HCT116 (cell line): Measurements from ENCODE around the gene POLR2C. TPM values are rescaled to one million over a fixed set of nuclear protein-coding genes. Genes with fewer than 3 reads are reported as not detected.

ENCODE experiments used
- ATAC-seq: fragments of 200-7000 bp; cut with Tn5 transposase; 2 replicates; pipeline ENCODE4 v1.9.1; 2020; ENCODE audit warnings: mild to moderate bottlenecking, moderate library complexity
- BruUV-seq: library from RNA; stranded (reverse); fragments of 400-500 nt; replicated peaks from 2 replicates; lab custom pipeline; 2021; lab: Mats Ljungman, UMichigan
- CTCF ChIA-PET: fragments of 300-600 bp; sonication (Branson Sonifier 250); formaldehyde crosslinking; loops from one replicate; lab custom pipeline; 2021; ENCODE audit warnings: antibody characterized with exemption; lab: Charles Lee
- POLR2A ChIA-PET: fragments of 300-600, 350-600 bp; sonication (Branson Sonifier 250); formaldehyde crosslinking; loops from one replicate; lab custom pipeline; 2021; ENCODE audit warnings: antibody characterized with exemption; lab: Charles Lee
- RAD21 ChIA-PET, 2 experiments: fragments of 300-600 bp; sonication (Branson Sonifier 250); formaldehyde crosslinking; loops; one replicate each; lab custom pipeline; 2023; ENCODE audit warnings: low total read pairs in 2 of 2; ENCODE audit not compliant: uncharacterized antibody in 2 of 2, unreplicated experiment in 2 of 2, low non-redundant PET in 1 of 2; lab: Charles Lee
- DNase-seq: peaks from one replicate; pipeline ENCODE4 v3.0.0-alpha.2; 2010; ENCODE audit warnings: low read depth, low spot score
- H2AFZ ChIP-seq: fragments of 200-600 bp; shearing (Covaris generic), sonication (generic); 2 replicates; pipeline ENCODE4 v1.6.1; 2017; ENCODE audit warnings: low read depth, mixed run types, mixed read lengths, antibody characterized with exemption, low read length; ENCODE audit not compliant: poor library complexity, severe bottlenecking
- H3K27ac ChIP-seq: 2 replicates; pipeline ENCODE4 v1.5.1; 2012; ENCODE audit warnings: low read depth, low read length
- H3K27me3 ChIP-seq: fragments of 200-600 bp; sonication (generic); 2 replicates; pipeline ENCODE4 v1.6.1; 2016; ENCODE audit warnings: mixed run types, low read length, mixed read lengths; ENCODE audit not compliant: insufficient read depth
- H3K36me3 ChIP-seq, 2 experiments: fragments of 200-500 bp in 1 of 2; fragments of 200-600 bp in 1 of 2; sonication (Bioruptor generic) in 1 of 2; sonication (generic) in 1 of 2; 2 replicates each; pipeline versions ENCODE4 v1.5.1 to v1.6.1; 2014 to 2016; ENCODE audit warnings: low read length in 2 of 2, inconsistent platforms in 1 of 2, mixed read lengths in 1 of 2, mixed run types in 1 of 2; ENCODE audit not compliant: insufficient read depth in 2 of 2, control insufficient read depth in 1 of 2
- H3K4me1 ChIP-seq, 2 experiments: fragments of 200-600 bp in 1 of 2; sonication (generic) in 1 of 2; 2 replicates each; pipeline versions ENCODE4 v1.5.1 to v1.6.1; 2012 to 2017; ENCODE audit warnings: low read length in 2 of 2, inconsistent platforms in 1 of 2, mild to moderate bottlenecking in 1 of 2, mixed read lengths in 1 of 2, mixed run types in 1 of 2, moderate library complexity in 1 of 2; ENCODE audit not compliant: insufficient read depth in 2 of 2, control insufficient read depth in 1 of 2
- H3K4me2 ChIP-seq: fragments of 200-600 bp; sonication (generic); 2 replicates; pipeline ENCODE4 v1.6.1; 2017; ENCODE audit warnings: mixed run types, low read length, mixed read lengths
- H3K4me3 ChIP-seq, 2 experiments: fragments of 200-600 bp in 1 of 2; sonication (generic) in 1 of 2; replicated peaks in 1 of 2; 2 replicates each; pipeline ENCODE4 v1.5.1; 2011 to 2016; ENCODE audit warnings: low read length in 2 of 2, control low read depth in 1 of 2, low read depth in 1 of 2, mild to moderate bottlenecking in 1 of 2, mixed read lengths in 1 of 2, mixed run types in 1 of 2
- H3K79me2 ChIP-seq: fragments of 200-600 bp; sonication (generic); 2 replicates; pipeline ENCODE4 v1.6.1; 2017; ENCODE audit warnings: mild to moderate bottlenecking, mixed run types, low read length, moderate library complexity, mixed read lengths; ENCODE audit not compliant: insufficient read depth
- H3K9ac ChIP-seq: fragments of 200-600 bp; sonication (generic); 2 replicates; pipeline ENCODE4 v1.6.1; 2016; ENCODE audit warnings: low read length, mixed read lengths
- H3K9me2 ChIP-seq: fragments of 200-600 bp; sonication (generic), shearing (Covaris generic); 2 replicates; pipeline ENCODE4 v1.6.1; 2017; ENCODE audit warnings: mixed run types, mild to moderate bottlenecking, moderate library complexity; ENCODE audit not compliant: insufficient read depth
- H3K9me3 ChIP-seq, 2 experiments: fragments of 200-500 bp in 1 of 2; fragments of 200-600 bp in 1 of 2; sonication (Bioruptor generic) in 1 of 2; sonication (generic) in 1 of 2; 2 replicates each; pipeline ENCODE4 v1.6.1; 2014 to 2017; ENCODE audit warnings: low read length in 2 of 2, mixed read lengths in 2 of 2, inconsistent platforms in 1 of 2, low read depth in 1 of 2, mild to moderate bottlenecking in 1 of 2, mixed run types in 1 of 2, moderate library complexity in 1 of 2; ENCODE audit not compliant: control insufficient read depth in 1 of 2, insufficient read depth in 1 of 2
- H4K20me1 ChIP-seq: fragments of 200-600 bp; sonication (generic), shearing (Covaris generic); 2 replicates; pipeline ENCODE4 v1.6.1; 2017; ENCODE audit warnings: mixed run types, mild to moderate bottlenecking, moderate library complexity; ENCODE audit not compliant: insufficient read depth
- CBX3 ChIP-seq: IDR thresholded peaks from 2 replicates; pipeline ENCODE4 v1.6.1; 2012; ENCODE audit warnings: low read depth
- ELF1 ChIP-seq: IDR thresholded peaks from 2 replicates; pipeline ENCODE4 v1.6.1; 2012; ENCODE audit warnings: low read depth, borderline replicate concordance
- FOSL1 ChIP-seq: IDR thresholded peaks from 2 replicates; pipeline ENCODE4 v1.6.1; 2012; ENCODE audit warnings: low read depth
- POLR2A ChIP-seq: IDR thresholded peaks from 2 replicates; pipeline ENCODE4 v1.7.0; 2011; ENCODE audit warnings: borderline replicate concordance; ENCODE audit not compliant: insufficient read depth, insufficient read length; ENCODE audit errors: extremely low read depth
- POLR2AphosphoS5 ChIP-seq: IDR thresholded peaks from 2 replicates; pipeline ENCODE4 v1.6.1; 2011; ENCODE audit warnings: mild to moderate bottlenecking, low read depth, low read length, moderate library complexity
- SIN3A ChIP-seq: IDR thresholded peaks from 2 replicates; pipeline ENCODE4 v1.6.1; 2012; ENCODE audit warnings: low read depth
- SRF ChIP-seq: IDR thresholded peaks from 2 replicates; pipeline ENCODE4 v1.6.1; 2012; ENCODE audit warnings: low read depth
- YY1 ChIP-seq: IDR thresholded peaks from 2 replicates; pipeline ENCODE4 v1.6.1; 2011; ENCODE audit warnings: low read length, low read depth, moderate library complexity, mild to moderate bottlenecking; ENCODE audit not compliant: insufficient replicate concordance; ENCODE audit errors: extremely low read depth
- ZFX ChIP-seq: fragments of 450-650 bp; IDR thresholded peaks from 2 replicates; pipeline ENCODE4 v1.6.1; 2017
- ZNF274 ChIP-seq: fragments of 200-500 bp; sonication (Bioruptor generic); IDR thresholded peaks from 2 replicates; pipeline ENCODE4 v1.6.1; 2014; ENCODE audit warnings: mild to moderate bottlenecking, low read depth, low read length, inconsistent platforms
- intact Hi-C: fragments of 100-400 bp; cut with micrococcal nuclease; formaldehyde crosslinking; loops from 2 replicates; pipeline ENCODE4 v1.10.0; 2022
- total RNA-seq: library from RNA; stranded (reverse); gene quantifications from one replicate; pipeline ENCODE4 v1.2.1, GENCODE V29; 2021; ENCODE audit not compliant: unreplicated experiment
- TF ChIP-seq, protein P1 (sequence below): IDR thresholded peaks from 2 replicates; pipeline ENCODE4 v1.6.1; 2011; ENCODE audit warnings: mild to moderate bottlenecking, low read length, moderate library complexity; ENCODE audit not compliant: insufficient replicate concordance; ENCODE audit errors: extremely low read depth
- TF ChIP-seq, protein P2 (sequence below), 3 experiments: fragments of 200-600 bp in 1 of 3; sonication (generic) in 1 of 3; IDR thresholded peaks in 2 of 3; conservative IDR thresholded peaks in 1 of 3; 2 replicates each; pipeline ENCODE4 v1.5.1; 2012 to 2017; ENCODE audit warnings: low read depth in 2 of 3, low read length in 2 of 3, antibody characterized with exemption in 1 of 3, borderline replicate concordance in 1 of 3, control low read depth in 1 of 3, mild to moderate bottlenecking in 1 of 3, mixed read lengths in 1 of 3, mixed run types in 1 of 3, moderate library complexity in 1 of 3; ENCODE audit not compliant: insufficient read depth in 1 of 3
- TF ChIP-seq, protein P3 (sequence below): IDR thresholded peaks from 2 replicates; pipeline ENCODE4 v1.6.1; 2012; ENCODE audit warnings: low read depth
- TF ChIP-seq, protein P4 (sequence below): IDR thresholded peaks from 2 replicates; pipeline ENCODE4 v1.6.1; 2012

The POLR2C gene
- total RNA-seq, 1 experiment from 2014 or later = 74.4 TPM

DNA sequence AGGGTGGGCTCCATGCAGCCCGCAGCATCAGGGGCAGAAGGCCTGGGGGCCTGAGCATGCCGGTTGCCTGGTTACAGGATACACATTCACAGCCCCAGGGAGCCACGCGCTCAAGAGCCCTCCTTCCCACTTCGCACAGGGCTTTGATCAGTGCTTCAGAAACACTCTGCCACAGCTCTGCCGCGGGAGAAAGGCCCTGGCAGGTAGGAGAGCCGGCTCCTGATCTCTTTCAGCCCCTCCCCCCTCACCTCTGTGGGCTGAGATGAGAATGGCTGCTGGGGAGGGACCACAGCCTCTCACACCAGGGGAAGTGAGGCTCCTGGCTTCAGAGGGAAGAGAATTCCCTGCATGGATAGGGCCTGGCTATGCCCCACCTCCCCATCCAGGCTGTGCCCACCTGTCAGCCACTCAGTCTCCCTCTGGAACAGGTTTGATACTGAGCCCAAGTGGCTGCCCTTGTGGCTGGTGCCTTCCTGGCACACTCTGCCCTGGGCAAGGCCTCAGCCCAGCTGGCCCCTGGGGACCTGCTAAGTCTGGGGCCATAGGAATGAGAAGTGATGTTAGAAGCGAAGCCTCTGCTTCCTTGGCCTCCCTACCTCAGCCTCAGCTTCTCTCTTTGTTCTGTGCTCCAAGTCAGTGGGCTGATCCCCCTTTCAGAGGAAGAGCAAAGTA lies 15.2 kb downstream of the POLR2C start:
- DNase-seq = no peak

More for the DNA sequence above, 15.2 kb downstream of the POLR2C start:
- Histone ChIP-seq H3K27ac (0 out of 2 replicates have a peak overlapping the region, but pooled peaks have one; percentile 14), H3K9ac (no peak overlapping the region), H2AFZ (no peak overlapping the region), H3K9me3 (no peaks in the 10 kb centered on the region), H3K9me2 (no peaks in the 10 kb centered on the region), H3K4me2 (no peak overlapping the region), H3K79me2 (no peaks in the 10 kb centered on the region), H3K27me3 (no peaks in the 10 kb centered on the region), H3K36me3 (peaks cover 0 to 6% of the 10 kb centered on the region in 2 experiments; a peak in 1 of 4 replicates), H3K4me1 (peaks cover 19 to 31% of the 10 kb centered on the region in 2 experiments; a peak in 3 of 4 replicates), H3K4me3 (no peak overlapping the region), H4K20me1 (no peaks in the 10 kb centered on the region)
- no TSS peak for BruUV-seq
- no peak for TF ChIP-seq YY1
- TF ChIP-seq POLR2AphosphoS5 = no peak
- TF ChIP-seq SRF = no peak
- no peak for TF ChIP-seq CBX3
- TF ChIP-seq SIN3A = no peak
- TF ChIP-seq, protein P1, sequence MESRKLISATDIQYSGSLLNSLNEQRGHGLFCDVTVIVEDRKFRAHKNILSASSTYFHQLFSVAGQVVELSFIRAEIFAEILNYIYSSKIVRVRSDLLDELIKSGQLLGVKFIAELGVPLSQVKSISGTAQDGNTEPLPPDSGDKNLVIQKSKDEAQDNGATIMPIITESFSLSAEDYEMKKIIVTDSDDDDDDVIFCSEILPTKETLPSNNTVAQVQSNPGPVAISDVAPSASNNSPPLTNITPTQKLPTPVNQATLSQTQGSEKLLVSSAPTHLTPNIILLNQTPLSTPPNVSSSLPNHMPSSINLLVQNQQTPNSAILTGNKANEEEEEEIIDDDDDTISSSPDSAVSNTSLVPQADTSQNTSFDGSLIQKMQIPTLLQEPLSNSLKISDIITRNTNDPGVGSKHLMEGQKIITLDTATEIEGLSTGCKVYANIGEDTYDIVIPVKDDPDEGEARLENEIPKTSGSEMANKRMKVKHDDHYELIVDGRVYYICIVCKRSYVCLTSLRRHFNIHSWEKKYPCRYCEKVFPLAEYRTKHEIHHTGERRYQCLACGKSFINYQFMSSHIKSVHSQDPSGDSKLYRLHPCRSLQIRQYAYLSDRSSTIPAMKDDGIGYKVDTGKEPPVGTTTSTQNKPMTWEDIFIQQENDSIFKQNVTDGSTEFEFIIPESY = no peak
- TF ChIP-seq, protein P2, sequence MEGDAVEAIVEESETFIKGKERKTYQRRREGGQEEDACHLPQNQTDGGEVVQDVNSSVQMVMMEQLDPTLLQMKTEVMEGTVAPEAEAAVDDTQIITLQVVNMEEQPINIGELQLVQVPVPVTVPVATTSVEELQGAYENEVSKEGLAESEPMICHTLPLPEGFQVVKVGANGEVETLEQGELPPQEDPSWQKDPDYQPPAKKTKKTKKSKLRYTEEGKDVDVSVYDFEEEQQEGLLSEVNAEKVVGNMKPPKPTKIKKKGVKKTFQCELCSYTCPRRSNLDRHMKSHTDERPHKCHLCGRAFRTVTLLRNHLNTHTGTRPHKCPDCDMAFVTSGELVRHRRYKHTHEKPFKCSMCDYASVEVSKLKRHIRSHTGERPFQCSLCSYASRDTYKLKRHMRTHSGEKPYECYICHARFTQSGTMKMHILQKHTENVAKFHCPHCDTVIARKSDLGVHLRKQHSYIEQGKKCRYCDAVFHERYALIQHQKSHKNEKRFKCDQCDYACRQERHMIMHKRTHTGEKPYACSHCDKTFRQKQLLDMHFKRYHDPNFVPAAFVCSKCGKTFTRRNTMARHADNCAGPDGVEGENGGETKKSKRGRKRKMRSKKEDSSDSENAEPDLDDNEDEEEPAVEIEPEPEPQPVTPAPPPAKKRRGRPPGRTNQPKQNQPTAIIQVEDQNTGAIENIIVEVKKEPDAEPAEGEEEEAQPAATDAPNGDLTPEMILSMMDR (IDR thresholded peaks at IDR 0.05 in 2 of 3, conservative IDR thresholded peaks at IDR 0.05 in 1 of 3; ENCODE audit: borderline replicate concordance in 1 of 3, insufficient read depth in 1 of 3, low read depth in 2 of 3, low read length in 2 of 3) = no peak
- TF ChIP-seq FOSL1 = no peak
- no peak for TF ChIP-seq ZNF274
- TF ChIP-seq, protein P3, sequence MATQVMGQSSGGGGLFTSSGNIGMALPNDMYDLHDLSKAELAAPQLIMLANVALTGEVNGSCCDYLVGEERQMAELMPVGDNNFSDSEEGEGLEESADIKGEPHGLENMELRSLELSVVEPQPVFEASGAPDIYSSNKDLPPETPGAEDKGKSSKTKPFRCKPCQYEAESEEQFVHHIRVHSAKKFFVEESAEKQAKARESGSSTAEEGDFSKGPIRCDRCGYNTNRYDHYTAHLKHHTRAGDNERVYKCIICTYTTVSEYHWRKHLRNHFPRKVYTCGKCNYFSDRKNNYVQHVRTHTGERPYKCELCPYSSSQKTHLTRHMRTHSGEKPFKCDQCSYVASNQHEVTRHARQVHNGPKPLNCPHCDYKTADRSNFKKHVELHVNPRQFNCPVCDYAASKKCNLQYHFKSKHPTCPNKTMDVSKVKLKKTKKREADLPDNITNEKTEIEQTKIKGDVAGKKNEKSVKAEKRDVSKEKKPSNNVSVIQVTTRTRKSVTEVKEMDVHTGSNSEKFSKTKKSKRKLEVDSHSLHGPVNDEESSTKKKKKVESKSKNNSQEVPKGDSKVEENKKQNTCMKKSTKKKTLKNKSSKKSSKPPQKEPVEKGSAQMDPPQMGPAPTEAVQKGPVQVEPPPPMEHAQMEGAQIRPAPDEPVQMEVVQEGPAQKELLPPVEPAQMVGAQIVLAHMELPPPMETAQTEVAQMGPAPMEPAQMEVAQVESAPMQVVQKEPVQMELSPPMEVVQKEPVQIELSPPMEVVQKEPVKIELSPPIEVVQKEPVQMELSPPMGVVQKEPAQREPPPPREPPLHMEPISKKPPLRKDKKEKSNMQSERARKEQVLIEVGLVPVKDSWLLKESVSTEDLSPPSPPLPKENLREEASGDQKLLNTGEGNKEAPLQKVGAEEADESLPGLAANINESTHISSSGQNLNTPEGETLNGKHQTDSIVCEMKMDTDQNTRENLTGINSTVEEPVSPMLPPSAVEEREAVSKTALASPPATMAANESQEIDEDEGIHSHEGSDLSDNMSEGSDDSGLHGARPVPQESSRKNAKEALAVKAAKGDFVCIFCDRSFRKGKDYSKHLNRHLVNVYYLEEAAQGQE = no peak
- TF ChIP-seq ELF1 = no peak
- TF ChIP-seq, protein P4, sequence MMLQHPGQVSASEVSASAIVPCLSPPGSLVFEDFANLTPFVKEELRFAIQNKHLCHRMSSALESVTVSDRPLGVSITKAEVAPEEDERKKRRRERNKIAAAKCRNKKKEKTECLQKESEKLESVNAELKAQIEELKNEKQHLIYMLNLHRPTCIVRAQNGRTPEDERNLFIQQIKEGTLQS = no peak
- no peak for TF ChIP-seq POLR2A
- TF ChIP-seq ZFX = no peak
- no peak for ATAC-seq
- intact Hi-C loops = no loop called here
- ChIA-PET RAD21 (no interaction called here), POLR2A (no interaction called here), CTCF (no interaction called here)
